ENCODE results near the gene FAM186B. TPM values are rescaled to one million over a fixed set of nuclear protein-coding genes. Genes with fewer than 3 reads are reported as not detected.

Gene FAM186B
- polyA plus RNA-seq, 6 donors from 2014 or later: 0.16 to 0.21 (median 0.17) TPM; not detected in 3

- Mint-ChIP-seq H3K27me3 (peaks cover 0 to 4% (median 0%) of the 10 kb centered on the region in 3 donors), H3K4me3 (no peak overlapping the region), H3K9me3 (no peaks in the 10 kb centered on the region), H3K27ac (peak overlapping the region in 2 of 6 donors; percentile 44 to 76), H3K36me3 (peaks cover 3 to 19% of the 10 kb centered on the region in 2 donors), H3K4me1 (peaks cover 0 to 5% (median 5%) of the 10 kb centered on the region in 3 donors)
- DNase-seq (no peak), ATAC-seq (ENCODE audit: low read depth in 2 of 2) (no peak)
Measured at GRCh38 chr12:49555631-49556390, 49.6 kb downstream of the FAM186B start.

- Mint-ChIP-seq H3K36me3 (peaks cover 0 to 9% of the 10 kb centered on the region in 2 donors), H3K27me3 (peaks cover 6 to 10% (median 10%) of the 10 kb centered on the region in 3 donors), H3K9me3 (peaks cover 0 to 1% (median 0%) of the 10 kb centered on the region in 7 donors), H3K4me1 (peaks cover 5 to 6% (median 5%) of the 10 kb centered on the region in 3 donors), H3K4me3 (peak overlapping the region in 1 of 8 donors; percentile 66), H3K27ac (no peak overlapping the region)
- DNase-seq: no peak
- ATAC-seq (ENCODE audit: low read depth in 2 of 2): no peak
Measured at GRCh38 chr12:49554266-49554665, 51.2 kb downstream of the FAM186B start.

- Mint-ChIP-seq H3K4me1 (peaks cover 9 to 10% (median 9%) of the 10 kb centered on the region in 3 donors), H3K27ac (peak overlapping the region in 2 of 6 donors; percentile 26 to 65), H3K4me3 (no peak overlapping the region), H3K27me3 (peaks cover 10 to 16% (median 12%) of the 10 kb centered on the region in 3 donors), H3K9me3 (peaks cover 0 to 1% (median 0%) of the 10 kb centered on the region in 7 donors), H3K36me3 (peaks cover 0 to 2% of the 10 kb centered on the region in 2 donors)
- ATAC-seq (ENCODE audit: low read depth in 2 of 2): peak; percentile 73 to 80
- peak; percentile 35 for DNase-seq
Measured at GRCh38 chr12:49553512-49554088, 51.8 kb downstream of the FAM186B start.

- Mint-ChIP-seq H3K27ac (no peak overlapping the region), H3K36me3 (no peaks in the 10 kb centered on the region), H3K9me3 (peaks cover 0 to 1% (median 0%) of the 10 kb centered on the region in 7 donors), H3K4me3 (no peak overlapping the region), H3K4me1 (peaks cover 12 to 16% (median 16%) of the 10 kb centered on the region in 3 donors), H3K27me3 (peaks cover 10 to 23% (median 19%) of the 10 kb centered on the region in 3 donors)
- DNase-seq (no peak), ATAC-seq (ENCODE audit: low read depth in 2 of 2) (no peak)
Measured at GRCh38 chr12:49552899-49553298, 52.5 kb downstream of the FAM186B start.

- DNase-seq: no peak
- H3K36me3 Mint-ChIP-seq: no peaks in the 10 kb centered on the region
- ATAC-seq (ENCODE audit: low read depth in 2 of 2): no peak
- peaks cover 0 to 1% (median 0%) of the 10 kb centered on the region in 7 donors for H3K9me3 Mint-ChIP-seq
- peaks cover 12 to 16% (median 16%) of the 10 kb centered on the region in 3 donors for H3K4me1 Mint-ChIP-seq
- peaks cover 11 to 28% (median 24%) of the 10 kb centered on the region in 3 donors for H3K27me3 Mint-ChIP-seq
- H3K27ac Mint-ChIP-seq: no peak overlapping the region
- H3K4me3 Mint-ChIP-seq: no peak overlapping the region
Measured at GRCh38 chr12:49552425-49552824, 53.0 kb downstream of the FAM186B start.

GRCh38 chr12:49552014-49552413 is 53.4 kb downstream of the FAM186B start:
- Mint-ChIP-seq H3K27me3 (peaks cover 15 to 32% (median 28%) of the 10 kb centered on the region in 3 donors), H3K4me3 (no peak overlapping the region), H3K4me1 (peaks cover 12 to 16% (median 16%) of the 10 kb centered on the region in 3 donors), H3K27ac (no peak overlapping the region), H3K9me3 (peaks cover 0 to 1% (median 0%) of the 10 kb centered on the region in 7 donors), H3K36me3 (no peaks in the 10 kb centered on the region)
- ATAC-seq (ENCODE audit: low read depth in 2 of 2): no peak
- DNase-seq: no peak

- H3K9me3 Mint-ChIP-seq: peaks cover 0 to 1% (median 0%) of the 10 kb centered on the region in 7 donors
- peaks cover 20 to 45% (median 36%) of the 10 kb centered on the region in 3 donors for H3K27me3 Mint-ChIP-seq
- H3K4me1 Mint-ChIP-seq: peaks cover 12 to 16% (median 16%) of the 10 kb centered on the region in 3 donors
- H3K27ac Mint-ChIP-seq: peak overlapping the region in 1 of 6 donors; percentile 60
- peak overlapping the region in 1 of 8 donors; percentile 52 for H3K4me3 Mint-ChIP-seq
- DNase-seq: no peak
- H3K36me3 Mint-ChIP-seq: no peaks in the 10 kb centered on the region
- no peak for ATAC-seq (ENCODE audit: low read depth in 2 of 2)
Measured at GRCh38 chr12:49550693-49551252, 54.7 kb downstream of the FAM186B start.

- H3K9me3 Mint-ChIP-seq: peaks cover 0 to 1% (median 0%) of the 10 kb centered on the region in 7 donors
- no peak for DNase-seq
- H3K27ac Mint-ChIP-seq: no peak overlapping the region
- H3K4me1 Mint-ChIP-seq: peaks cover 12 to 17% (median 16%) of the 10 kb centered on the region in 3 donors
- peak overlapping the region in 5 of 8 donors; percentile 29 to 78 (median 52) for H3K4me3 Mint-ChIP-seq
- no peak for ATAC-seq (ENCODE audit: low read depth in 2 of 2)
- peaks cover 21 to 52% (median 43%) of the 10 kb centered on the region in 3 donors for H3K27me3 Mint-ChIP-seq
- no peaks in the 10 kb centered on the region for H3K36me3 Mint-ChIP-seq
Measured at GRCh38 chr12:49549735-49550692, 55.4 kb downstream of the FAM186B start.

- peak overlapping the region; percentile 43 to 89 (median 78) for H3K4me3 Mint-ChIP-seq
- ATAC-seq (ENCODE audit: low read depth in 2 of 2) (peak; percentile 50 to 60), DNase-seq (peak; percentile 25)
- no peaks in the 10 kb centered on the region for H3K36me3 Mint-ChIP-seq
- H3K27me3 Mint-ChIP-seq: peaks cover 27 to 62% (median 52%) of the 10 kb centered on the region in 3 donors
- peaks cover 0 to 1% (median 0%) of the 10 kb centered on the region in 7 donors for H3K9me3 Mint-ChIP-seq
- H3K27ac Mint-ChIP-seq: peak overlapping the region in 1 of 6 donors; percentile 96
- peaks cover 13 to 20% (median 16%) of the 10 kb centered on the region in 3 donors for H3K4me1 Mint-ChIP-seq
Measured at GRCh38 chr12:49548822-49549648, 56.4 kb downstream of the FAM186B start.

- Mint-ChIP-seq H3K4me3 (peak overlapping the region in 6 of 8 donors; percentile 12 to 78 (median 51)), H3K9me3 (peaks cover 0 to 1% (median 0%) of the 10 kb centered on the region in 7 donors), H3K36me3 (no peaks in the 10 kb centered on the region), H3K27ac (no peak overlapping the region), H3K27me3 (peaks cover 27 to 68% (median 58%) of the 10 kb centered on the region in 3 donors), H3K4me1 (peaks cover 10 to 20% (median 16%) of the 10 kb centered on the region in 3 donors)
- DNase-seq (peak; percentile 9), ATAC-seq (ENCODE audit: low read depth in 2 of 2) (peak in 1 of 2 donors; percentile 13)
Measured at GRCh38 chr12:49548481-49548821, 57.0 kb downstream of the FAM186B start.

GRCh38 chr12:49547090-49547690 is 58.2 kb downstream of the FAM186B start:
- Mint-ChIP-seq H3K27me3 (peaks cover 27 to 68% (median 62%) of the 10 kb centered on the region in 3 donors), H3K36me3 (no peaks in the 10 kb centered on the region), H3K4me1 (peaks cover 11 to 19% (median 18%) of the 10 kb centered on the region in 3 donors), H3K27ac (no peak overlapping the region), H3K4me3 (peak overlapping the region in 3 of 8 donors; percentile 2 to 34 (median 8)), H3K9me3 (peaks cover 0 to 1% (median 0%) of the 10 kb centered on the region in 7 donors)
- DNase-seq: no peak
- no peak for ATAC-seq (ENCODE audit: low read depth in 2 of 2)

Data from naive B cell (primary cell).